T-helper 1 cell (primary cell): ENCODE results near the gene TATDN2.
A peak's percentile ranks its signal among the peaks of the same experiment; 100 is the strongest.
"Not testable (repeated sequence)": the region's sequence is repeated elsewhere in the genome, so short reads cannot be mapped to it uniquely, and the experiment has no call there.

Source experiments
- DNase-seq, 5 donors: peaks; one replicate each; pipeline ENCODE4 v3.0.0-alpha.2; 2012 to 2020

Gene TATDN2

GRCh38 chr3:10290481-10291176 is 42.4 kb downstream of the TATDN2 start:
- no peak for DNase-seq

GRCh38 chr3:10291641-10292040 is 43.4 kb downstream of the TATDN2 start:
- no peak for DNase-seq

GRCh38 chr3:10292505-10293419 is 44.5 kb downstream of the TATDN2 start, which contains the start of gene GHRL:
TSS of gene GHRL (minus strand) at chr3:10292947. CDS start at chr3:10290180, 2,767 bp downstream.
- peak in 1 of 5 donors; percentile 16 for DNase-seq

GRCh38 chr3:10294030-10294586 is 45.8 kb downstream of the TATDN2 start:
- no peak for DNase-seq

GRCh38 chr3:10298064-10298463 is 49.8 kb downstream of the TATDN2 start:
- not testable (repeated sequence) for DNase-seq

GRCh38 chr3:10299175-10299574 is 50.9 kb downstream of the TATDN2 start:
- DNase-seq, result no peak

- no peak for DNase-seq
These were observed 51.4 kb downstream of the TATDN2 start for GRCh38 chr3:10299679-10300078.

GRCh38 chr3:10300087-10300486 is 51.8 kb downstream of the TATDN2 start:
- DNase-seq, result no peak

- DNase-seq, result no peak
These were observed 54.8 kb downstream of the TATDN2 start for GRCh38 chr3:10303105-10303504.

GRCh38 chr3:10303785-10304184 is 55.5 kb downstream of the TATDN2 start:
- DNase-seq, result no peak

- DNase-seq, result no peak
These were observed 56.6 kb downstream of the TATDN2 start for GRCh38 chr3:10304905-10305304.

- DNase-seq, result no peak
These were observed 57.2 kb downstream of the TATDN2 start for GRCh38 chr3:10305331-10305902.

- DNase-seq, result no peak
These were observed 57.9 kb downstream of the TATDN2 start for GRCh38 chr3:10306156-10306555.

- DNase-seq, result no peak
These were observed 60.4 kb downstream of the TATDN2 start for GRCh38 chr3:10308678-10309077.

- no peak for DNase-seq
These were observed 61.5 kb downstream of the TATDN2 start for GRCh38 chr3:10309736-10310135.

GRCh38 chr3:10310578-10310977 is 62.3 kb downstream of the TATDN2 start:
- no peak for DNase-seq

- no peak for DNase-seq
These were observed 63.5 kb downstream of the TATDN2 start for GRCh38 chr3:10311710-10312109.

- DNase-seq, result no peak
These were observed 64.1 kb downstream of the TATDN2 start for GRCh38 chr3:10312391-10312790.

GRCh38 chr3:10312861-10313260 is 64.6 kb downstream of the TATDN2 start:
- DNase-seq, result no peak

- DNase-seq, result no peak
These were observed 66.8 kb downstream of the TATDN2 start for GRCh38 chr3:10315101-10315500.

- no peak for DNase-seq
These were observed 67.6 kb downstream of the TATDN2 start for GRCh38 chr3:10315771-10316344.

GRCh38 chr3:10317311-10317960 is 69.2 kb downstream of the TATDN2 start:
- no peak for DNase-seq
